Neuronal stem cell (in vitro differentiated cells): Measurements from ENCODE around the gene ASPRV1. TPM values are rescaled to one million over a fixed set of nuclear protein-coding genes. Genes with fewer than 3 reads are reported as not detected.

ENCODE experiments used
- DNase-seq: peaks from one replicate; pipeline ENCODE4 v3.0.0-alpha.2; 2013; ENCODE audit warnings: low spot score
- H2AFZ ChIP-seq: one replicate; pipeline ENCODE4 v1.6.1; 2013; ENCODE audit warnings: mild to moderate bottlenecking, low read length, inconsistent platforms
- H2AK5ac ChIP-seq: 2 replicates; pipeline ENCODE4 v1.6.1; 2013; ENCODE audit warnings: low read depth, mild to moderate bottlenecking, inconsistent platforms, low read length, moderate library complexity, mixed read lengths
- H2BK120ac ChIP-seq: 2 replicates; pipeline ENCODE4 v1.6.1; 2013; ENCODE audit warnings: low read depth, mild to moderate bottlenecking, inconsistent platforms, low read length, moderate library complexity, mixed read lengths
- H2BK12ac ChIP-seq: one replicate; pipeline ENCODE4 v1.6.1; 2013; ENCODE audit warnings: low read length, inconsistent platforms
- H2BK15ac ChIP-seq: 2 replicates; pipeline ENCODE4 v1.6.1; 2013; ENCODE audit warnings: mild to moderate bottlenecking, low read length, inconsistent platforms, mixed read lengths
- H2BK5ac ChIP-seq: one replicate; pipeline ENCODE4 v1.6.1; 2013; ENCODE audit warnings: inconsistent platforms, mild to moderate bottlenecking, low read length, moderate library complexity
- H3K14ac ChIP-seq: one replicate; pipeline ENCODE4 v1.6.1; 2013; ENCODE audit warnings: low read length, inconsistent platforms
- H3K18ac ChIP-seq: 2 replicates; pipeline ENCODE4 v1.6.1; 2013; ENCODE audit warnings: low read length, inconsistent platforms
- H3K23ac ChIP-seq: 2 replicates; pipeline ENCODE4 v1.6.1; 2013; ENCODE audit warnings: low read depth, mild to moderate bottlenecking, mixed read lengths, low read length, inconsistent platforms; ENCODE audit not compliant: poor library complexity
- H3K27ac ChIP-seq: replicated peaks from 3 replicates; pipeline ENCODE4 v1.5.1; 2013; ENCODE audit warnings: low read length, inconsistent platforms
- H3K27me3 ChIP-seq, 3 experiments: 2 replicates each; pipeline ENCODE4 v1.6.1; 2013; ENCODE audit warnings: low read length in 3 of 3, mild to moderate bottlenecking in 2 of 3, inconsistent platforms in 1 of 3, low read depth in 1 of 3, mixed read lengths in 1 of 3, moderate library complexity in 1 of 3; ENCODE audit not compliant: control insufficient read depth in 3 of 3, insufficient read depth in 3 of 3
- H3K36me3 ChIP-seq, 2 donors: replicated peaks in 1 of 2; 2 replicates each; pipeline ENCODE4 v1.6.1; 2013; ENCODE audit warnings: low read length in 2 of 2; ENCODE audit not compliant: control insufficient read depth in 2 of 2, insufficient read depth in 2 of 2
- H3K4ac ChIP-seq: 2 replicates; pipeline ENCODE4 v1.6.1; 2013; ENCODE audit warnings: inconsistent platforms, mild to moderate bottlenecking, low read length, moderate library complexity
- H3K4me1 ChIP-seq, 2 donors: 1 replicate in 1 of 2; 2 replicates in 1 of 2; pipeline ENCODE4 v1.6.1; 2013; ENCODE audit warnings: low read length in 2 of 2, low read depth in 1 of 2; ENCODE audit not compliant: control insufficient read depth in 2 of 2, insufficient read depth in 1 of 2
- H3K4me2 ChIP-seq: one replicate; pipeline ENCODE4 v1.6.1; 2013; ENCODE audit warnings: mild to moderate bottlenecking, low read length, inconsistent platforms; ENCODE audit not compliant: insufficient read depth, poor library complexity, severe bottlenecking
- H3K4me3 ChIP-seq, 2 donors: 2 replicates each; pipeline ENCODE4 v1.5.1; 2013; ENCODE audit warnings: low read length in 2 of 2, mild to moderate bottlenecking in 2 of 2, inconsistent platforms in 1 of 2, moderate library complexity in 1 of 2
- H3K79me1 ChIP-seq: one replicate; pipeline ENCODE4 v1.6.1; 2013; ENCODE audit warnings: low read depth, mild to moderate bottlenecking, inconsistent platforms, low read length, moderate library complexity
- H3K9ac ChIP-seq: one replicate; pipeline ENCODE4 v1.6.1; 2013; ENCODE audit warnings: mild to moderate bottlenecking, low read depth, low read length, inconsistent platforms; ENCODE audit not compliant: poor library complexity
- H3K9me3 ChIP-seq, 2 donors: replicated peaks in 1 of 2; 2 replicates each; pipeline versions ENCODE3 to v1.6.1; 2013; ENCODE audit warnings: low read length in 2 of 2, mild to moderate bottlenecking in 2 of 2, inconsistent platforms in 1 of 2, low read depth in 1 of 2, mixed read lengths in 1 of 2, moderate library complexity in 1 of 2; ENCODE audit not compliant: control insufficient read depth in 2 of 2, insufficient read depth in 1 of 2
- H4K8ac ChIP-seq: one replicate; pipeline ENCODE4 v1.6.1; 2013; ENCODE audit warnings: low read depth, mild to moderate bottlenecking, inconsistent platforms, low read length, moderate library complexity
- H4K91ac ChIP-seq: one replicate; pipeline ENCODE4 v1.6.1; 2013; ENCODE audit warnings: low read length, low read depth, mild to moderate bottlenecking, inconsistent platforms; ENCODE audit not compliant: poor library complexity
- WGBS, 2 donors: extraction: QIAGEN DNeasy Blood & Tissue Kit; methylation state at CpG; one replicate each; pipeline ENCODE4 v1.1.7; 2013; ENCODE audit warnings: missing lambda C conversion rate in 2 of 2, mixed read lengths in 1 of 2; ENCODE audit not compliant: insufficient read length in 2 of 2, insufficient replicate concordance in 1 of 2; ENCODE audit errors: extremely low coverage in 2 of 2; 5-methylcytosine and 5-hydroxymethylcytosine counted together
- polyA plus RNA-seq, 2 experiments: library from polyadenylated mRNA; stranded (reverse); fragments of 200-250 nt; gene quantifications; one replicate each; pipeline ENCODE4 v1.2.3, GENCODE V29; 2013

Gene ASPRV1
- polyA plus RNA-seq (2013, experiment 1 of 2), result 0.54 TPM
- 0.75 TPM for polyA plus RNA-seq (2013, experiment 2 of 2)

- H2BK120ac ChIP-seq, result no peak within 1 kb of the TSS
- no peak within 1 kb of the TSS for H2BK5ac ChIP-seq
- H3K4ac ChIP-seq, result peak within 1 kb of the TSS; percentile 37
- peak within 1 kb of the TSS; percentile 51 for H2BK15ac ChIP-seq
- no peak within 1 kb of the TSS for H3K4me3 ChIP-seq
- H4K91ac ChIP-seq, result no peak within 1 kb of the TSS
- no peak within 1 kb of the TSS for H2AFZ ChIP-seq
- no peak for DNase-seq
- no peak within 1 kb of the TSS for H3K9ac ChIP-seq
- H3K79me1 ChIP-seq, result no peaks in the 10 kb centered on the region
- H4K8ac ChIP-seq, result peak within 1 kb of the TSS; percentile 93
- H3K18ac ChIP-seq, result peak within 1 kb of the TSS; percentile 15
- peaks cover 0 to 2% (median 0%) of the 10 kb centered on the region in 3 experiments for H3K27me3 ChIP-seq
- no peak within 1 kb of the TSS for H2BK12ac ChIP-seq
- H3K23ac ChIP-seq, result no peak within 1 kb of the TSS
- peaks cover 4 to 8% of the 10 kb centered on the region in 2 donors for H3K4me1 ChIP-seq
- WGBS, 2 donors, result no CpG with 5 or more reads among the region's 14 CpGs
- H3K27ac ChIP-seq, result no peak within 1 kb of the TSS
- no peak within 1 kb of the TSS for H3K14ac ChIP-seq
- H3K9me3 ChIP-seq, result peaks cover 0 to 2% of the 10 kb centered on the region in 2 donors
- H3K4me2 ChIP-seq, result no peak within 1 kb of the TSS
- H2AK5ac ChIP-seq, result peak within 1 kb of the TSS; percentile 69
- H3K36me3 ChIP-seq, result no peaks in the 10 kb centered on the region
Observed at GRCh38 chr2:69961496-69961895, at the start of gene ASPRV1. TSS of gene ASPRV1 (minus strand) at chr2:69961631. CDS start at chr2:69961436, 195 bp downstream.

GRCh38 chr2:70010576-70011111 is 49.2 kb upstream of the ASPRV1 start:
- Histone ChIP-seq H3K4ac (no peak overlapping the region), H2BK5ac (no peak overlapping the region), H2BK15ac (no peak overlapping the region), H3K9me3 (peaks cover 0 to 5% of the 10 kb centered on the region in 2 donors), H3K79me1 (no peaks in the 10 kb centered on the region), H3K27ac (no peak overlapping the region), H2AK5ac (no peak overlapping the region), H3K36me3 (peaks cover 1 to 18% of the 10 kb centered on the region in 2 donors), H3K4me2 (no peak overlapping the region), H4K91ac (no peak overlapping the region), H3K23ac (no peak overlapping the region), H3K9ac (no peak overlapping the region), H3K27me3 (no peaks in the 10 kb centered on the region), H4K8ac (no peak overlapping the region), H2BK12ac (no peak overlapping the region), H3K4me1 (no peaks in the 10 kb centered on the region), H3K14ac (no peak overlapping the region), H2BK120ac (no peak overlapping the region), H3K4me3 (no peak overlapping the region), H2AFZ (no peak overlapping the region), H3K18ac (no peak overlapping the region)
- no peak for DNase-seq
- WGBS, 2 donors, result no CpG with 5 or more reads among the region's 2 CpGs

- Histone ChIP-seq H3K4me1 (no peaks in the 10 kb centered on the region), H3K36me3 (peaks cover 1 to 11% of the 10 kb centered on the region in 2 donors), H3K4ac (no peak overlapping the region), H4K91ac (no peak overlapping the region), H3K23ac (no peak overlapping the region), H3K4me2 (no peak overlapping the region), H3K27me3 (no peaks in the 10 kb centered on the region), H3K79me1 (no peaks in the 10 kb centered on the region), H2AFZ (no peak overlapping the region), H3K27ac (no peak overlapping the region), H2BK120ac (no peak overlapping the region), H3K14ac (no peak overlapping the region), H3K18ac (no peak overlapping the region), H2AK5ac (no peak overlapping the region), H2BK15ac (no peak overlapping the region), H2BK5ac (no peak overlapping the region), H2BK12ac (no peak overlapping the region), H3K4me3 (no peak overlapping the region), H3K9ac (no peak overlapping the region), H3K9me3 (no peaks in the 10 kb centered on the region), H4K8ac (no peak overlapping the region)
- no CpG with 5 or more reads among the region's 12 CpGs for WGBS, 2 donors
- DNase-seq, result no peak
Observed at GRCh38 chr2:70009762-70010575, 48.5 kb upstream of the ASPRV1 start.

GRCh38 chr2:70008290-70008689 is 46.9 kb upstream of the ASPRV1 start:
- no peak overlapping the region for H3K4me2 ChIP-seq
- no peaks in the 10 kb centered on the region for H3K9me3 ChIP-seq
- H2BK12ac ChIP-seq, result no peak overlapping the region
- no peaks in the 10 kb centered on the region for H3K4me1 ChIP-seq
- H2AFZ ChIP-seq, result no peak overlapping the region
- no peak overlapping the region for H2BK120ac ChIP-seq
- H2BK15ac ChIP-seq, result no peak overlapping the region
- H4K91ac ChIP-seq, result no peak overlapping the region
- peaks cover 1 to 4% of the 10 kb centered on the region in 2 donors for H3K36me3 ChIP-seq
- no peak overlapping the region for H2BK5ac ChIP-seq
- no peak overlapping the region for H3K14ac ChIP-seq
- no peak overlapping the region for H2AK5ac ChIP-seq
- H3K27ac ChIP-seq, result no peak overlapping the region
- WGBS, 2 donors, result no CpG with 5 or more reads among the region's 3 CpGs
- no peak overlapping the region for H3K4me3 ChIP-seq
- DNase-seq, result no peak
- H3K4ac ChIP-seq, result no peak overlapping the region
- H3K27me3 ChIP-seq, result no peaks in the 10 kb centered on the region
- no peak overlapping the region for H3K18ac ChIP-seq
- no peaks in the 10 kb centered on the region for H3K79me1 ChIP-seq
- H3K23ac ChIP-seq, result no peak overlapping the region
- no peak overlapping the region for H4K8ac ChIP-seq
- no peak overlapping the region for H3K9ac ChIP-seq
